IMR-90 (cell line): ENCODE data around the gene ANO10. TPM values are rescaled to one million over a fixed set of nuclear protein-coding genes. Genes with fewer than 3 reads are reported as not detected.
A peak's percentile ranks its signal among the peaks of the same experiment; 100 is the strongest.

Experiments
- ATAC-seq: fragments of 200-7000 bp; cut with Tn5 transposase; 2 replicates; pipeline ENCODE4 v1.9.1; 2020; ENCODE audit warnings: low read depth, mild to moderate bottlenecking, moderate library complexity
- BruUV-seq: library from RNA; stranded (reverse); fragments of 400-500 nt; replicated peaks from 2 replicates; lab custom pipeline; 2021; lab: Mats Ljungman, UMichigan
- CTCF ChIA-PET: fragments of 300-600 bp; formaldehyde crosslinking; extraction: SDS; loops from one replicate; lab custom pipeline; 2021; ENCODE audit warnings: antibody characterized with exemption; lab: Yijun Ruan, JAX
- POLR2A ChIA-PET: fragments of 300-600 bp; sonication (Branson Sonifier 250); formaldehyde crosslinking; loops from one replicate; lab custom pipeline; 2022; ENCODE audit warnings: antibody characterized with exemption; ENCODE audit not compliant: unreplicated experiment; lab: Charles Lee
- DNase-seq: peaks from one replicate; pipeline ENCODE4 v3.0.0; 2013
- H2AFZ ChIP-seq: replicated peaks from 2 replicates; pipeline ENCODE3; 2013; ENCODE audit warnings: low read length, mild to moderate bottlenecking; ENCODE audit not compliant: poor library complexity
- H2AK5ac ChIP-seq: 2 replicates; pipeline ENCODE4 v1.6.1; 2013; ENCODE audit warnings: low read depth, low read length, inconsistent platforms
- H2AK9ac ChIP-seq: replicated peaks from 2 replicates; pipeline ENCODE3; 2013; ENCODE audit warnings: mild to moderate bottlenecking, low read depth, low read length, moderate library complexity; ENCODE audit not compliant: poor library complexity
- H2BK120ac ChIP-seq: 2 replicates; pipeline ENCODE4 v1.6.1; 2013; ENCODE audit warnings: low read depth, low read length, inconsistent platforms
- H2BK15ac ChIP-seq: 3 replicates; pipeline ENCODE4 v1.6.1; 2013; ENCODE audit warnings: low read depth, low read length, inconsistent platforms
- H2BK20ac ChIP-seq: 2 replicates; pipeline ENCODE4 v1.6.1; 2013; ENCODE audit warnings: low read depth, mild to moderate bottlenecking, inconsistent platforms, low read length, moderate library complexity
- H2BK5ac ChIP-seq: 2 replicates; pipeline ENCODE4 v1.6.1; 2013; ENCODE audit warnings: mild to moderate bottlenecking, low read depth, low read length, inconsistent platforms; ENCODE audit not compliant: poor library complexity, severe bottlenecking
- H3K14ac ChIP-seq: replicated peaks from 2 replicates; pipeline ENCODE4 v1.6.1; 2013; ENCODE audit warnings: low read depth, low read length, inconsistent platforms
- H3K18ac ChIP-seq: 2 replicates; pipeline ENCODE4 v1.6.1; 2013; ENCODE audit warnings: low read depth, low read length, control low read depth
- H3K23ac ChIP-seq: 2 replicates; pipeline ENCODE4 v1.6.1; 2013; ENCODE audit warnings: low read depth, low read length, inconsistent platforms
- H3K27ac ChIP-seq: 2 replicates; pipeline ENCODE4 v1.5.1; 2013; ENCODE audit warnings: mild to moderate bottlenecking, control low read depth, low read length; ENCODE audit not compliant: insufficient read depth
- H3K27me3 ChIP-seq: 2 replicates; pipeline ENCODE4 v1.6.1; 2013; ENCODE audit warnings: low read length; ENCODE audit not compliant: control insufficient read depth, insufficient read depth
- H3K36me3 ChIP-seq: 2 replicates; pipeline ENCODE4 v1.6.1; 2013; ENCODE audit warnings: low read length, mixed read lengths; ENCODE audit not compliant: control insufficient read depth, insufficient read depth
- H3K4ac ChIP-seq: 2 replicates; pipeline ENCODE4 v1.6.1; 2013; ENCODE audit warnings: low read depth, low read length, inconsistent platforms
- H3K4me1 ChIP-seq: 2 replicates; pipeline ENCODE4 v1.6.1; 2013; ENCODE audit warnings: low read length, mixed read lengths; ENCODE audit not compliant: control insufficient read depth, insufficient read depth
- H3K4me2 ChIP-seq: 2 replicates; pipeline ENCODE4 v1.6.1; 2013; ENCODE audit warnings: low read depth, mild to moderate bottlenecking, control low read depth, low read length, moderate library complexity
- H3K4me3 ChIP-seq: 2 replicates; pipeline ENCODE4 v1.5.1; 2013; ENCODE audit warnings: low read depth, mild to moderate bottlenecking, control low read depth, low read length, moderate library complexity; ENCODE audit not compliant: insufficient read depth
- H3K56ac ChIP-seq: 2 replicates; pipeline ENCODE4 v1.6.1; 2013; ENCODE audit warnings: low read length, inconsistent platforms; ENCODE audit not compliant: insufficient read depth; ENCODE audit errors: extremely low read depth
- H3K79me1 ChIP-seq, 2 experiments: 2 replicates each; pipeline ENCODE4 v1.6.1; 2013; ENCODE audit warnings: low read length in 2 of 2, inconsistent platforms in 1 of 2, low read depth in 1 of 2
- H3K9ac ChIP-seq: 2 replicates; pipeline ENCODE4 v1.6.1; 2013; ENCODE audit warnings: low read depth, low read length, control low read depth
- H3K9me1 ChIP-seq: 2 replicates; pipeline ENCODE4 v1.6.1; 2013; ENCODE audit warnings: low read length, inconsistent platforms; ENCODE audit not compliant: insufficient read depth
- H3K9me3 ChIP-seq: 2 replicates; pipeline ENCODE4 v1.6.1; 2013; ENCODE audit warnings: low read length; ENCODE audit not compliant: control insufficient read depth, insufficient read depth
- H4K20me1 ChIP-seq: 2 replicates; pipeline ENCODE4 v1.6.1; 2013; ENCODE audit warnings: low read length, inconsistent platforms; ENCODE audit not compliant: insufficient read depth
- H4K5ac ChIP-seq: 2 replicates; pipeline ENCODE4 v1.6.1; 2013; ENCODE audit warnings: mild to moderate bottlenecking, low read depth, low read length, control low read depth
- H4K8ac ChIP-seq, 2 experiments: 2 replicates each; pipeline ENCODE4 v1.6.1; 2013; ENCODE audit warnings: low read depth in 2 of 2, low read length in 2 of 2, control low read depth in 1 of 2, inconsistent platforms in 1 of 2
- H4K91ac ChIP-seq: 2 replicates; pipeline ENCODE4 v1.6.1; 2013; ENCODE audit warnings: low read depth, low read length, inconsistent platforms; ENCODE audit not compliant: insufficient read depth
- FOS ChIP-seq: fragments of 150-350 bp; IDR thresholded peaks from 2 replicates; pipeline ENCODE4 v1.6.1; 2016; ENCODE audit warnings: low read depth, low read length
- NFE2L2 ChIP-seq: fragments of 150-350 bp; IDR thresholded peaks from 2 replicates; pipeline ENCODE4 v1.6.1; 2016; ENCODE audit warnings: low read depth, mild to moderate bottlenecking, low read length
- WGBS, 2 experiments: methylation state at CpG; one replicate each; pipeline versions ENCODE4 v1.1.5 to v1.1.7; 2013; ENCODE audit warnings: missing lambda C conversion rate in 2 of 2; ENCODE audit not compliant: insufficient read length in 1 of 2; ENCODE audit errors: extremely low coverage in 2 of 2; 5-methylcytosine and 5-hydroxymethylcytosine counted together
- dilution Hi-C: fragments of 300-500 bp; cut with HindIII; formaldehyde crosslinking; loops from one replicate; pipeline ENCODE4 v1.14.3; 2018; ENCODE audit warnings: low sequenced_read_pairs; ENCODE audit not compliant: unreplicated experiment
- in situ Hi-C: fragments of 300-500 bp; cut with MboI; formaldehyde crosslinking; loops from 3 replicates; pipeline ENCODE4 v1.14.3; 2019; ENCODE audit warnings: low sequenced_read_pairs, inconsistent platforms, mixed read lengths
- intact Hi-C: fragments of 100-400 bp; cut with micrococcal nuclease; formaldehyde crosslinking; loops from 2 replicates; pipeline ENCODE4 v1.10.0; 2022
- polyA plus RNA-seq, 3 experiments: library from polyadenylated mRNA; depleted of rRNA; stranded (reverse); fragments of >200 nt; gene quantifications; 2 replicates each; pipeline ENCODE4 v1.2.3, GENCODE V29; 2012; ENCODE audit warnings: low replicate concordance in 1 of 3
- total RNA-seq: library from RNA; depleted of rRNA; stranded (reverse); fragments of >200 nt; gene quantifications from 2 replicates; pipeline ENCODE4 v1.2.3, GENCODE V29; 2012

The ANO10 gene
- total and polyA plus RNA-seq, 2 of the 4 experiments (the other 2 are of a cell fraction): 28.5 to 41.6 TPM

- Histone ChIP-seq H3K4ac (no peak overlapping the region), H3K14ac (no peak overlapping the region), H4K20me1 (no peaks in the 10 kb centered on the region), H2AK5ac (no peak overlapping the region), H3K56ac (no peak overlapping the region), H4K5ac (no peak overlapping the region), H3K4me1 (peaks cover 4% of the 10 kb centered on the region), H3K36me3 (0 out of 2 replicates have a peak, but pooled peaks cover 1% of the 10 kb centered on the region), H3K18ac (no peak overlapping the region), H3K27ac (no peak overlapping the region), H2BK15ac (no peak overlapping the region), H2BK120ac (no peak overlapping the region), H2AFZ (no peak overlapping the region), H2BK5ac (no peak overlapping the region), H4K91ac (no peak overlapping the region), H3K4me2 (no peak overlapping the region), H3K9me3 (peaks cover 2% of the 10 kb centered on the region), H2AK9ac (no peak overlapping the region), H3K23ac (no peak overlapping the region), H3K9ac (no peak overlapping the region), H3K4me3 (no peak overlapping the region), H4K8ac (no peak overlapping the region), H3K27me3 (no peaks in the 10 kb centered on the region), H2BK20ac (no peak overlapping the region), H3K9me1 (peaks cover 2% of the 10 kb centered on the region; the same call in 1 of the 2 replicates), H3K79me1 (peaks cover 3 to 11% of the 10 kb centered on the region in 2 experiments; a peak in 3 of 4 replicates)
- intact Hi-C loops: no loop called here
- CTCF ChIA-PET: interaction anchor here (0.6 to 1.2 kb wide), 2 partner anchors 12 to 344 kb away, joined by 5 read pairs; no protein-coding TSS in a partner anchor
- WGBS, 2 experiments: no CpG with 5 or more reads among the region's 3 CpGs
- in situ Hi-C loops: no loop called here
- ATAC-seq: no peak; the same call in 1 of the 2 replicates
- POLR2A ChIA-PET: no interaction called here
- dilution Hi-C loops: no loop called here
- DNase-seq: peak; percentile 78
- TF ChIP-seq NFE2L2: peak; percentile 50; the same call in 1 of the 2 replicates
- no peak for TF ChIP-seq FOS
- BruUV-seq: no TSS peak
Measured at GRCh38 chr3:43531835-43532234, 90.0 kb downstream of the ANO10 start.
